Measurements from ENCODE around the gene OR6B3. TPM values are rescaled to one million over a fixed set of nuclear protein-coding genes. Genes with fewer than 3 reads are reported as not detected.

Gene OR6B3
- total RNA-seq, 1 donor = not detected

GRCh38 chr2:240077442-240077841 lies 24.1 kb upstream of the OR6B3 start:
- no peak overlapping the region for H3K4me3 ChIP-seq (ENCODE audit: low read depth, low read length)
- DNase-seq (ENCODE audit: low read depth) = no peak
- no peak for TF ChIP-seq CTCF (IDR thresholded peaks at IDR 0.05; ENCODE audit: insufficient read depth, low read length)

- DNase-seq (ENCODE audit: low read depth) = no peak
- no peak overlapping the region for H3K4me3 ChIP-seq (ENCODE audit: low read depth, low read length)
- no peak for TF ChIP-seq CTCF (IDR thresholded peaks at IDR 0.05; ENCODE audit: insufficient read depth, low read length)
Measured at GRCh38 chr2:240074545-240074944, 21.2 kb upstream of the OR6B3 start.

GRCh38 chr2:240070907-240071306 lies 17.6 kb upstream of the OR6B3 start:
- no peak for TF ChIP-seq CTCF (IDR thresholded peaks at IDR 0.05; ENCODE audit: insufficient read depth, low read length)
- no peak for DNase-seq (ENCODE audit: low read depth)
- no peak overlapping the region for H3K4me3 ChIP-seq (ENCODE audit: low read depth, low read length)

- no peak for TF ChIP-seq CTCF (IDR thresholded peaks at IDR 0.05; ENCODE audit: insufficient read depth, low read length)
- no peak for DNase-seq (ENCODE audit: low read depth)
- H3K4me3 ChIP-seq (ENCODE audit: low read depth, low read length) = no peak overlapping the region
Measured at GRCh38 chr2:240069829-240070228, 16.5 kb upstream of the OR6B3 start.

GRCh38 chr2:240068193-240068592 lies 14.9 kb upstream of the OR6B3 start:
- H3K4me3 ChIP-seq (ENCODE audit: low read depth, low read length) = no peak overlapping the region
- TF ChIP-seq CTCF (IDR thresholded peaks at IDR 0.05; ENCODE audit: insufficient read depth, low read length) = no peak
- no peak for DNase-seq (ENCODE audit: low read depth)

GRCh38 chr2:240066489-240066888 lies 13.2 kb upstream of the OR6B3 start:
- no peak overlapping the region for H3K4me3 ChIP-seq (ENCODE audit: low read depth, low read length)
- DNase-seq (ENCODE audit: low read depth) = no peak
- TF ChIP-seq CTCF (IDR thresholded peaks at IDR 0.05; ENCODE audit: insufficient read depth, low read length) = no peak

- no peak overlapping the region for H3K4me3 ChIP-seq (ENCODE audit: low read depth, low read length)
- no peak for DNase-seq (ENCODE audit: low read depth)
- no peak for TF ChIP-seq CTCF (IDR thresholded peaks at IDR 0.05; ENCODE audit: insufficient read depth, low read length)
Measured at GRCh38 chr2:240064898-240065297, 11.6 kb upstream of the OR6B3 start.

All from fibroblast of the aortic adventitia (primary cell).